IPS-NIHi7 (cell line): Measurements from ENCODE around the gene UCHL1.

Experiments
- DNase-seq: peaks from one replicate; pipeline ENCODE4 v3.0.0; 2012; ENCODE audit warnings: mixed read lengths; ENCODE audit errors: extremely low spot score

The UCHL1 gene

GRCh38 chr4:41256740-41257256, at the start of gene UCHL1:
UCHL1 (plus strand) TSS chr4:41256928; CDS start chr4:41256977, 49 bp downstream.
- DNase-seq, result peak; percentile 90

- no peak for DNase-seq
These were observed 49.4 kb upstream of the UCHL1 start for GRCh38 chr4:41207291-41207831.

- DNase-seq, result no peak
These were observed 47.5 kb upstream of the UCHL1 start for GRCh38 chr4:41209187-41209586.

GRCh38 chr4:41209901-41210300, 46.8 kb upstream of the UCHL1 start:
- DNase-seq, result no peak

GRCh38 chr4:41211951-41212615, 44.6 kb upstream of the UCHL1 start:
- no peak for DNase-seq

GRCh38 chr4:41212616-41213203, 44.0 kb upstream of the UCHL1 start:
- peak; percentile 44 for DNase-seq

- no peak for DNase-seq
These were observed 43.0 kb upstream of the UCHL1 start for GRCh38 chr4:41213625-41214135.

- peak; percentile 94 for DNase-seq
These were observed 42.4 kb upstream of the UCHL1 start, which contains the start of gene APBB2 for GRCh38 chr4:41214136-41214824. APBB2 (minus strand) TSS chr4:41214542; CDS start chr4:41033254, 181,288 bp downstream.

- no peak for DNase-seq
These were observed 41.9 kb upstream of the UCHL1 start for GRCh38 chr4:41214825-41215146.

GRCh38 chr4:41215155-41215554, 41.6 kb upstream of the UCHL1 start:
- DNase-seq, result no peak

GRCh38 chr4:41215969-41216293, 40.8 kb upstream of the UCHL1 start:
- no peak for DNase-seq

- peak; percentile 87 for DNase-seq
These were observed 40.3 kb upstream of the UCHL1 start for GRCh38 chr4:41216294-41217019.

GRCh38 chr4:41217020-41217333, 39.8 kb upstream of the UCHL1 start:
- DNase-seq, result no peak

GRCh38 chr4:41217374-41217773, 39.4 kb upstream of the UCHL1 start:
- DNase-seq, result no peak

- DNase-seq, result no peak
These were observed 38.0 kb upstream of the UCHL1 start for GRCh38 chr4:41218703-41219102.

GRCh38 chr4:41219421-41219950, 37.2 kb upstream of the UCHL1 start:
- no peak for DNase-seq

- DNase-seq, result no peak
These were observed 34.7 kb upstream of the UCHL1 start for GRCh38 chr4:41221850-41222645.

- DNase-seq, result no peak
These were observed 28.8 kb upstream of the UCHL1 start for GRCh38 chr4:41227902-41228301.

- DNase-seq, result peak; percentile 31
These were observed 24.3 kb upstream of the UCHL1 start for GRCh38 chr4:41232406-41232805.

GRCh38 chr4:41232856-41233255, 23.9 kb upstream of the UCHL1 start:
- DNase-seq, result no peak

GRCh38 chr4:41236032-41236431, 20.7 kb upstream of the UCHL1 start:
- DNase-seq, result no peak
